GM18519 (cell line): Measurements from ENCODE around the gene PDHX.
"Not testable (repeated sequence)": the region's sequence is repeated elsewhere in the genome, so short reads cannot be mapped to it uniquely, and the experiment has no call there.

Experiments used
- ATAC-seq: cut with Tn5 transposase; IDR thresholded peaks from one replicate; pipeline ENCODE4 v1.9.1; 2021; ENCODE audit warnings: mild to moderate bottlenecking, moderate library complexity; ENCODE audit not compliant: unreplicated experiment, low FRiP score

PDHX gene

GRCh38 chr11:34916015-34916842 lies at the start of gene PDHX, which contains the start of gene APIP:
TSS of gene PDHX (plus strand) at chr11:34916618. CDS start at chr11:34916656, 38 bp downstream.
TSS of gene APIP (minus strand) at chr11:34916379. CDS start at chr11:34916284, 95 bp downstream.
- ATAC-seq = peak; percentile 90

GRCh38 chr11:34869425-34869824 lies 47.0 kb upstream of the PDHX start:
- no peak for ATAC-seq

- no peak for ATAC-seq
Observed at GRCh38 chr11:34870548-34871196, 45.7 kb upstream of the PDHX start.

- no peak for ATAC-seq
Observed at GRCh38 chr11:34874202-34874601, 42.2 kb upstream of the PDHX start.

- no peak for ATAC-seq
Observed at GRCh38 chr11:34877375-34877975, 38.9 kb upstream of the PDHX start.

- ATAC-seq = no peak
Observed at GRCh38 chr11:34881900-34882299, 34.5 kb upstream of the PDHX start.

GRCh38 chr11:34886609-34887008 lies 29.8 kb upstream of the PDHX start:
- no peak for ATAC-seq

GRCh38 chr11:34887260-34887659 lies 29.2 kb upstream of the PDHX start:
- no peak for ATAC-seq

- ATAC-seq = no peak
Observed at GRCh38 chr11:34890089-34890488, 26.3 kb upstream of the PDHX start.

- no peak for ATAC-seq
Observed at GRCh38 chr11:34890812-34891211, 25.6 kb upstream of the PDHX start.

GRCh38 chr11:34891611-34892010 lies 24.8 kb upstream of the PDHX start:
- ATAC-seq = no peak

GRCh38 chr11:34893416-34893815 lies 23.0 kb upstream of the PDHX start:
- ATAC-seq = no peak

- not testable (repeated sequence) for ATAC-seq
Observed at GRCh38 chr11:34896191-34896590, 20.2 kb upstream of the PDHX start.

GRCh38 chr11:34897171-34897870 lies 19.1 kb upstream of the PDHX start:
- ATAC-seq = no peak

GRCh38 chr11:34898474-34898873 lies 17.9 kb upstream of the PDHX start:
- ATAC-seq = no peak

GRCh38 chr11:34899633-34900016 lies 16.8 kb upstream of the PDHX start:
- ATAC-seq = no peak

GRCh38 chr11:34904421-34904955 lies 11.9 kb upstream of the PDHX start:
- no peak for ATAC-seq

- ATAC-seq = no peak
Observed at GRCh38 chr11:34905666-34906065, 10.8 kb upstream of the PDHX start.

GRCh38 chr11:34907934-34908593 lies 8.4 kb upstream of the PDHX start:
- ATAC-seq = no peak

- no peak for ATAC-seq
Observed at GRCh38 chr11:34909415-34909814, 7.0 kb upstream of the PDHX start.
